Right atrium auricular region (tissue), 2 donors: ENCODE results near the gene ANO7. TPM values are rescaled to one million over a fixed set of nuclear protein-coding genes. Genes with fewer than 3 reads are reported as not detected.
A peak's percentile ranks its signal among the peaks of the same experiment; 100 is the strongest.

Source experiments
- DNase-seq: peaks from one replicate; pipeline ENCODE4 v3.0.0-alpha.2; 2019; ENCODE audit warnings: low spot score
- H3K27ac ChIP-seq, 2 donors: fragments of 200-600 bp; sonication (generic); 1 replicate in 1 of 2; 2 replicates in 1 of 2; pipeline ENCODE4 v1.5.1; 2016 to 2019
- H3K27me3 ChIP-seq, 2 donors: fragments of 200-600 bp; sonication (generic); one replicate each; pipeline versions ENCODE4 v1.5.1 to v1.6.0; 2017 to 2019
- H3K36me3 ChIP-seq: fragments of 200-600 bp; sonication (generic); one replicate; pipeline ENCODE4 v1.5.1; 2016
- H3K4me1 ChIP-seq, 2 donors: fragments of 200-600 bp; sonication (generic); one replicate each; pipeline versions ENCODE4 v1.5.1 to v1.6.0; 2017 to 2019
- H3K4me3 ChIP-seq, 2 donors: fragments of 200-600 bp; sonication (generic); 1 replicate in 1 of 2; 2 replicates in 1 of 2; pipeline ENCODE4 v1.5.1; 2017 to 2019; ENCODE audit warnings: mild to moderate bottlenecking in 1 of 2, moderate library complexity in 1 of 2
- H3K9me3 ChIP-seq, 2 donors: fragments of 200-600 bp; sonication (generic); one replicate each; pipeline ENCODE4 v1.5.1; 2019
- total RNA-seq, 2 donors: library from RNA; depleted of rRNA; stranded (reverse); fragments of >200 nt; gene quantifications; one replicate each; pipeline ENCODE4 v1.1.0, GENCODE V29; 2016
- TF ChIP-seq, protein P1 (sequence below), 2 donors: fragments of 200-600 bp; sonication (generic); IDR thresholded peaks; one replicate each; pipeline ENCODE4 v1.5.1; 2019; ENCODE audit warnings: antibody characterized with exemption in 2 of 2

Gene ANO7
- total RNA-seq, 2 donors from 2014 or later, result 1.1 to 1.3 TPM

DNA sequence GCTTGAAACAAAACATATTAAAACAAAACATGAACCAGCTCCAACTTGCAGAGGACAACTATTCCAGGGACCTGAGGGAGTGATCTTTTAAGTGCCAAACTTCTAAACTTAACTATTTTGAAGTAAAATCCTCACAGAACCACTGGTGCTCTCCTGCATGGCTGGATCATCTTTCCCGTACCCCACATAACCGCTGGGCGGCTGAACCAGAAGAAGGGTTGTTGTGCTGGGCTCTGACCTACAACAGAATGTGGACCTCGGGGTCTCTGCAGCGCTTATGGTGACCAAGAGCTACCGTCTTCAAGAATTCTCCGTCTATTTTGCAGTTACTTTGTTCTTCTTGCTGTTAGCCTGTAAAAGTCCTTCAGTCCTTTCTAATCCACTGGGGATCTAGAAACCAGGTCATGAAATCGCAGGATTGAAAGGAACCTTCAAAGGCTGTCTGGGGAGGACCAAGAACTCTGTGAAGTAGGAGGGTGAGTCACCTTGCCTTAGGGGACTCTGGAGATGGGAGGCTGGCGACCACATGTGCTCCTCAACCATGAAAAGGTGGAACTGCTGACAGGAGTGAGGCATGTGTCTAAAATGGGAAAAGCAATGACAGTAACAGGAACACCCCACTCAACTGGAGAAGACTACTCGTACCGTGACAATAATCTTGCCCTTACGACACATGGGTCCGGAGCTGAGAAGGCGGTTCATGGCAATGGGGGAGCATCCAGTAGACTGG, 80.4 kb downstream of the ANO7 start:
- peak; percentile 26 for DNase-seq
- H3K27me3 ChIP-seq, result no peaks in the 10 kb centered on the region
- no peaks in the 10 kb centered on the region for H3K9me3 ChIP-seq
- TF ChIP-seq, protein P1, sequence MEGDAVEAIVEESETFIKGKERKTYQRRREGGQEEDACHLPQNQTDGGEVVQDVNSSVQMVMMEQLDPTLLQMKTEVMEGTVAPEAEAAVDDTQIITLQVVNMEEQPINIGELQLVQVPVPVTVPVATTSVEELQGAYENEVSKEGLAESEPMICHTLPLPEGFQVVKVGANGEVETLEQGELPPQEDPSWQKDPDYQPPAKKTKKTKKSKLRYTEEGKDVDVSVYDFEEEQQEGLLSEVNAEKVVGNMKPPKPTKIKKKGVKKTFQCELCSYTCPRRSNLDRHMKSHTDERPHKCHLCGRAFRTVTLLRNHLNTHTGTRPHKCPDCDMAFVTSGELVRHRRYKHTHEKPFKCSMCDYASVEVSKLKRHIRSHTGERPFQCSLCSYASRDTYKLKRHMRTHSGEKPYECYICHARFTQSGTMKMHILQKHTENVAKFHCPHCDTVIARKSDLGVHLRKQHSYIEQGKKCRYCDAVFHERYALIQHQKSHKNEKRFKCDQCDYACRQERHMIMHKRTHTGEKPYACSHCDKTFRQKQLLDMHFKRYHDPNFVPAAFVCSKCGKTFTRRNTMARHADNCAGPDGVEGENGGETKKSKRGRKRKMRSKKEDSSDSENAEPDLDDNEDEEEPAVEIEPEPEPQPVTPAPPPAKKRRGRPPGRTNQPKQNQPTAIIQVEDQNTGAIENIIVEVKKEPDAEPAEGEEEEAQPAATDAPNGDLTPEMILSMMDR (IDR thresholded peaks at IDR 0.05), result no peak
- peaks cover 0 to 38% of the 10 kb centered on the region in 2 donors for H3K4me1 ChIP-seq
- H3K27ac ChIP-seq, result no peak overlapping the region
- peaks cover 51% of the 10 kb centered on the region for H3K36me3 ChIP-seq
- H3K4me3 ChIP-seq, result no peak overlapping the region

DNA sequence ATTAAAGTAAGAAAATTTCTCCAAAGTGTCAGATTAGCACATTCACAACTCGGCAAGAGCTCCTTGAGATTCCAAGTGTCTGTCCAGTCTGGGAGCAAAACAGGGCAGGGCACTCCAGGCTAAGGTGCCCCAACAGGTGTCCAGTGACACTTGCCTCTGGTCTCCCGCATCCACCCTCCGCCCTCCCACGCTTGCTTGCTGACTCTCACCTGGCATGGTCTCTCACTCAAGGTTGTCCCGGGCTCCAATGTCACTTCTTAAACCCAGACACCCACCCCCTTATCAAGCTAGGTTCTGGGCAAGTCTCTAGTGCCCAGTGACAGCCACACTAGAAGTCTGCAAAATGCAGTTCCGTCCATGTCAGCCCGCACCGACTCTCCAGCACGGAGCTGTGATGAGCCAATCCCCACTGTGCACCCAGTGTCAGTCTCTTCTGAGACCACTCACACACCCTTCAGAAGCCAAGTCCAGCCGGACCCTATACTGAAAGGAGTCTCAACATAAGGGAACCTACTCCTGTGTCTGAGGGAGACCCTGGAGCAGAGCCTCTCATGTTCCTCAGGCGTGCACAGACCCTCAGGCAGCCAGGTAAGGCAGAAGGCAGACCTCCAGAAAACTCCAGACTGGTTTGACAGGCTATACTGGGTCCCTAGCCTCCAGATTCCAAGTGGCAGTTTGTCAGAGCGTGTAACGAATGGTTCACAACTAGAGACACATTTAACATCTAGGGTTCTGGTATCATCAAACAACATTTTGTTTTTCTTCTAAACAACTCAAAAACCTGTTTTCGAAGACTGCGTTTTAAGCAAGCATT, 81.4 kb downstream of the ANO7 start:
- Histone ChIP-seq H3K27ac (no peak overlapping the region), H3K4me1 (peaks cover 0 to 38% of the 10 kb centered on the region in 2 donors), H3K4me3 (no peak overlapping the region), H3K9me3 (no peaks in the 10 kb centered on the region), H3K27me3 (no peaks in the 10 kb centered on the region), H3K36me3 (peaks cover 40% of the 10 kb centered on the region)
- TF ChIP-seq, protein P1 (IDR thresholded peaks at IDR 0.05), result no peak
- DNase-seq, result peak; percentile 54

DNA sequence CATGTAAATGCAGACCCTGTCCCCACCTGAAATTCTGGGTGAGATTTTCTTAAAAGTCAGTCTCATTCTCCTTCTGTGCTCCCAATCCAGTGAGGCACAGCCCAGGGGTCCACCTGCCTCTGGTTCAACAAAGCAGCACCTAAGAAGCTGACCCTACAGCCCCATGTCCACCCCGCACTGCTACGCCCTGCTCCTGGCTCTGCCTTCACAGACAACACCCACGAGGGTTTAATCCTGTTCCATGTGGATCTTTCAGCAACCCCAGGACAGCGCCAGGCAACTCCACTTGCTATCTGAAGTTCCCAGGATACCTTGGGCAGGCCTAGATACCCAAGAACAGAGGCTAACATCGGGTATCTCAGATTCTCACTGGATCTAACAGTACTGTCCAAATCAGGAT, 82.1 kb downstream of the ANO7 start:
- Histone ChIP-seq H3K27ac (peak overlapping the region in 1 of 2 donors; percentile 6), H3K9me3 (no peaks in the 10 kb centered on the region), H3K36me3 (peaks cover 34% of the 10 kb centered on the region), H3K4me1 (peaks cover 0 to 38% of the 10 kb centered on the region in 2 donors), H3K27me3 (no peaks in the 10 kb centered on the region), H3K4me3 (peak overlapping the region in 1 of 2 donors; percentile 98)
- TF ChIP-seq, protein P1 (IDR thresholded peaks at IDR 0.05), result no peak
- peak; percentile 55 for DNase-seq

DNA sequence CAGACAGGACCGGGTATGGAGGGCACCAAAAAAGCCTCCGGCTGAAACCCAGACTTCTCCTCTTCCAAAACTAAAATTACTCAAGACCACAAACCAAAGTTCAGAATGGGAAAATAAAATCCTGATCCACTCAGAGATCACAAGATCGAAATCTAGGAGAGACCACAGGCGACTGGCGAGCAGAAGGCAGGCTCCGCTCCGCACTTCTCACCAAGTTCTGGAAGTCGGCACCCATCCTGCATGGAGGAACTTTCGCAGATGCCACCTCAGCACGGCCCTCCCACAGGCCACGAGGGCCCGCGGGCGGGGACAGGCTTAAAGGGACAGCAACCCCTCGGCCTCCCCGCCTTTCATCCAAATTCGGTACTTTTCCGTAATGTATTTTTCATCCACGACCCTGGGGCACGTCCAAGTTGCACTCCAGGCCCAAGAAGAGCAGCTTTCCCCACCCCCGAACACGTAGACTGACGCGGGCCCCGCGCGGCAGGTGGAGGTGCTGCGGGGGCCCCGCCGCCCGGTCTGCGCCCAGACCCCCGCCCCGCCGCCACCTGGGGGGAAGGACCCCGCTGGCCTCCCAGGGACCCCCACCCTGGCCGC, 83.3 kb downstream of the ANO7 start:
- peak overlapping the region; percentile 95 to 97 for H3K27ac ChIP-seq
- no peaks in the 10 kb centered on the region for H3K9me3 ChIP-seq
- TF ChIP-seq, protein P1 (IDR thresholded peaks at IDR 0.05), result no peak
- peaks cover 0 to 38% of the 10 kb centered on the region in 2 donors for H3K4me1 ChIP-seq
- H3K27me3 ChIP-seq, result no peaks in the 10 kb centered on the region
- DNase-seq, result peak; percentile 92
- H3K4me3 ChIP-seq, result peak overlapping the region; percentile 98
- peaks cover 21% of the 10 kb centered on the region for H3K36me3 ChIP-seq

DNA sequence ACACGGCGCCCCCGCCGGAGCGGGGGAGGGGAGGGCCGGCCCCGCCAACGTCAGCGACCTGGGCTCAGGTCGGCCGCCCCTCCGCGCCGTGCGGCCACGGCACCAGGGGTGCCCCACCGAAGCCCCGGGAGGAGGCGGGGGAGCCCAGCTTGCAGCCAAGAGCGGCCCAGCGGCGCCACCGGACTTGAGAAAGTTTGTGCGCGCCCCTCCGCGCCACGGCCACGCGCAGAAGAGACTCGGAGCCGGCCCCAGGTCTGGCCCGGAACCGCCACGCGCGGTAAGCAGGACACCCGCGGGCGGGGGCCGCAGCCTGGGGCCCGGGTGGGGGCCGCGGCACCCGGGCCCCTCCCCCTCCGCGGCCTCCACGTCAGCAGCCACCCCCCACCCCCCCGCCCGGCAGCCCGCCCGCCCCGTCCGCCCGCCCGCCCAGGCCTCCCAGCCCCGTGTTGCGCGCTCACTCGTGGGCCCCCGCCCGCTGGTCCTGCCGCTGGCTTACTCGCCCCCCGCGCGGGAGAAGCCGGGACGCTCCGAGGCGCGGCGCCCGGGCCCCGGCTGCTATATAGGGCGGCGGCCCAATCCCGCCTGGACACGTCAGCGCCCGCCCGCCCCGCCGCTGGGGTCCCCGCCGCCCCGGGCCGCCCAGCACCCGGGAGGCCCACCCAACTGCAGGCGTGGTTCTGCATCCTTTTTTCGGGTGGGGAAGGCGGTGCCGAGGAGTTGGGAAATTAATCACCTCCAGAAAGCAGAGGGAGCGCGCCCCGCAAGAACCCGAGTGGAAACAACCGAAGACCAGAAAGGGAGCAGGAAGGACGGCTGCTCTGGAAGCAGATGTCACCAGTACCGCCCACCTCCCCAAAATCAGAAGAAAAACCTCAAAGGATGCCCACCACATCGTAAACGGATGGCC, 84.1 kb downstream of the ANO7 start:
- DNase-seq, result peak; percentile 83
- TF ChIP-seq, protein P1 (IDR thresholded peaks at IDR 0.05), result no peak
- no peaks in the 10 kb centered on the region for H3K27me3 ChIP-seq
- peak overlapping the region; percentile 98 for H3K4me3 ChIP-seq
- H3K27ac ChIP-seq, result peak overlapping the region; percentile 95 to 97
- H3K9me3 ChIP-seq, result no peaks in the 10 kb centered on the region
- peaks cover 0 to 38% of the 10 kb centered on the region in 2 donors for H3K4me1 ChIP-seq
- peaks cover 14% of the 10 kb centered on the region for H3K36me3 ChIP-seq
